Tibial nerve (tissue), 4 donors: ENCODE results near the gene A4GNT. TPM values are rescaled to one million over a fixed set of nuclear protein-coding genes. Genes with fewer than 3 reads are reported as not detected.

Experiments
- DNase-seq, 2 donors: peaks; one replicate each; pipeline ENCODE4 v3.0.0-alpha.2; 2019; ENCODE audit warnings: low spot score in 2 of 2
- H3K27ac ChIP-seq, 4 donors: fragments of 200-600 bp; sonication (generic) in 3 of 4; one replicate each; pipeline ENCODE4 v1.5.1; 2017 to 2019; ENCODE audit warnings: mild to moderate bottlenecking in 1 of 4
- H3K27me3 ChIP-seq, 2 donors: fragments of 200-600 bp; sonication (generic) in 1 of 2; one replicate each; pipeline versions ENCODE4 v1.5.1 to v1.6.0; 2017 to 2019
- H3K36me3 ChIP-seq, 3 donors: fragments of 200-600 bp; sonication (generic); one replicate each; pipeline ENCODE4 v1.5.1; 2018 to 2019
- H3K4me1 ChIP-seq, 4 donors: fragments of 200-600 bp; sonication (generic) in 3 of 4; one replicate each; pipeline ENCODE4 v1.5.1; 2017 to 2019
- H3K4me3 ChIP-seq, 4 donors: fragments of 200-600 bp; sonication (generic) in 3 of 4; one replicate each; pipeline ENCODE4 v1.5.1; 2017 to 2019; ENCODE audit warnings: mild to moderate bottlenecking in 1 of 4, moderate library complexity in 1 of 4
- H3K9me3 ChIP-seq, 4 donors: fragments of 200-600 bp; sonication (generic) in 3 of 4; one replicate each; pipeline ENCODE4 v1.5.1; 2017 to 2019
- CTCF ChIP-seq, 5 experiments: fragments of 200-600 bp in 3 of 5; fragments of 450-650 bp in 2 of 5; sonication (generic) in 3 of 5; IDR thresholded peaks; one replicate each; pipeline ENCODE4 v1.5.1; 2016 to 2019; ENCODE audit warnings: antibody characterized with exemption in 5 of 5, mild to moderate bottlenecking in 3 of 5, moderate library complexity in 2 of 5
- EP300 ChIP-seq, 2 donors: sonication (generic); formaldehyde crosslinking; IDR thresholded peaks; one replicate each; pipeline ENCODE4 v1.6.1; 2017; ENCODE audit warnings: antibody characterized with exemption in 2 of 2, mild to moderate bottlenecking in 1 of 2
- POLR2A ChIP-seq, 2 donors: fragments of 450-650 bp; IDR thresholded peaks; one replicate each; pipeline ENCODE4 v1.6.1; 2017; ENCODE audit warnings: antibody characterized with exemption in 2 of 2, mild to moderate bottlenecking in 2 of 2, moderate library complexity in 2 of 2
- WGBS, 2 donors: methylation state at CpG; one replicate each; pipeline ENCODE4 v1.1.5; 2018; 5-methylcytosine and 5-hydroxymethylcytosine counted together
- total RNA-seq, 4 donors: library from RNA; depleted of rRNA; stranded (reverse); fragments of >200 nt; gene quantifications; one replicate each; pipeline ENCODE4 v1.1.0, GENCODE V29; 2016

Gene A4GNT
- total RNA-seq, 4 donors from 2014 or later, result not detected

GRCh38 chr3:138140940-138141339 lies 8.8 kb upstream of the A4GNT start:
- no peaks in the 10 kb centered on the region for H3K36me3 ChIP-seq
- DNase-seq, result no peak
- no peaks in the 10 kb centered on the region for H3K9me3 ChIP-seq
- no peak overlapping the region for H3K4me3 ChIP-seq
- H3K4me1 ChIP-seq, result no peaks in the 10 kb centered on the region
- no peak overlapping the region for H3K27ac ChIP-seq
- no peak for TF ChIP-seq CTCF (IDR thresholded peaks at IDR 0.05)
- TF ChIP-seq EP300 (IDR thresholded peaks at IDR 0.05), result no peak
- TF ChIP-seq POLR2A (IDR thresholded peaks at IDR 0.05), result no peak
- H3K27me3 ChIP-seq, result no peaks in the 10 kb centered on the region

- Histone ChIP-seq H3K9me3 (no peaks in the 10 kb centered on the region), H3K27ac (no peak overlapping the region), H3K27me3 (no peaks in the 10 kb centered on the region), H3K4me3 (no peak overlapping the region), H3K4me1 (no peaks in the 10 kb centered on the region), H3K36me3 (no peaks in the 10 kb centered on the region)
- WGBS, 2 donors, result 40% methylated on average over 2 of the region's 2 CpGs
- no peak for DNase-seq
- TF ChIP-seq CTCF (IDR thresholded peaks at IDR 0.05) (no peak), EP300 (IDR thresholded peaks at IDR 0.05) (no peak), POLR2A (IDR thresholded peaks at IDR 0.05) (no peak)
These were observed 7.5 kb upstream of the A4GNT start for GRCh38 chr3:138139691-138140090.

- H3K36me3 ChIP-seq, result no peaks in the 10 kb centered on the region
- no peaks in the 10 kb centered on the region for H3K27me3 ChIP-seq
- H3K9me3 ChIP-seq, result no peaks in the 10 kb centered on the region
- DNase-seq, result no peak
- no peaks in the 10 kb centered on the region for H3K4me1 ChIP-seq
- TF ChIP-seq POLR2A (IDR thresholded peaks at IDR 0.05) (no peak), CTCF (IDR thresholded peaks at IDR 0.05) (no peak), EP300 (IDR thresholded peaks at IDR 0.05) (no peak)
- WGBS, 2 donors, result 64 to 68% methylated on average over 2 of the region's 2 CpGs
- no peak overlapping the region for H3K27ac ChIP-seq
- no peak overlapping the region for H3K4me3 ChIP-seq
These were observed 5.7 kb upstream of the A4GNT start for GRCh38 chr3:138137861-138138260.

- Histone ChIP-seq H3K9me3 (no peaks in the 10 kb centered on the region), H3K4me1 (no peaks in the 10 kb centered on the region), H3K4me3 (no peak overlapping the region), H3K36me3 (no peaks in the 10 kb centered on the region), H3K27me3 (no peaks in the 10 kb centered on the region), H3K27ac (no peak overlapping the region)
- no peak for DNase-seq
- 79% methylated on average over 3 of the region's 3 CpGs for WGBS, 2 donors
- TF ChIP-seq CTCF (IDR thresholded peaks at IDR 0.05) (no peak), POLR2A (IDR thresholded peaks at IDR 0.05) (no peak), EP300 (IDR thresholded peaks at IDR 0.05) (no peak)
These were observed 4.0 kb upstream of the A4GNT start for GRCh38 chr3:138136201-138136600.

GRCh38 chr3:138135833-138136194 lies 3.6 kb upstream of the A4GNT start:
- H3K9me3 ChIP-seq, result no peaks in the 10 kb centered on the region
- H3K4me3 ChIP-seq, result no peak overlapping the region
- no peaks in the 10 kb centered on the region for H3K36me3 ChIP-seq
- H3K27me3 ChIP-seq, result no peaks in the 10 kb centered on the region
- H3K4me1 ChIP-seq, result no peaks in the 10 kb centered on the region
- DNase-seq, result no peak
- 26 to 43% methylated on average over 2 of the region's 2 CpGs for WGBS, 2 donors
- H3K27ac ChIP-seq, result no peak overlapping the region
- TF ChIP-seq EP300 (IDR thresholded peaks at IDR 0.05), result no peak
- no peak for TF ChIP-seq CTCF (IDR thresholded peaks at IDR 0.05)
- TF ChIP-seq POLR2A (IDR thresholded peaks at IDR 0.05), result no peak
